ENCODE data around the gene KIAA1549.

Gene KIAA1549

GRCh38 chr7:138974675-138975292, 6.4 kb downstream of the KIAA1549 start:
- DNase-seq, result no peak

GRCh38 chr7:138974103-138974502, 7.1 kb downstream of the KIAA1549 start:
- no peak for DNase-seq

GRCh38 chr7:138970952-138971351, 10.2 kb downstream of the KIAA1549 start:
- DNase-seq, result no peak

- no peak for DNase-seq
Measured at GRCh38 chr7:138970446-138970845, 10.7 kb downstream of the KIAA1549 start.

- DNase-seq, result no peak
Measured at GRCh38 chr7:138967159-138967558, 14.0 kb downstream of the KIAA1549 start.

GRCh38 chr7:138964624-138965436, 16.4 kb downstream of the KIAA1549 start:
- DNase-seq, result no peak

- DNase-seq, result no peak
Measured at GRCh38 chr7:138963675-138964074, 17.5 kb downstream of the KIAA1549 start.

GRCh38 chr7:138962561-138963270, 18.5 kb downstream of the KIAA1549 start:
- no peak for DNase-seq

GRCh38 chr7:138961159-138961558, 20.0 kb downstream of the KIAA1549 start:
- no peak for DNase-seq

- no peak for DNase-seq
Measured at GRCh38 chr7:138958391-138958956, 22.7 kb downstream of the KIAA1549 start.

- no peak for DNase-seq
Measured at GRCh38 chr7:138957753-138958390, 23.3 kb downstream of the KIAA1549 start.

- DNase-seq, result no peak
Measured at GRCh38 chr7:138957217-138957616, 24.0 kb downstream of the KIAA1549 start.

- DNase-seq, result no peak
Measured at GRCh38 chr7:138954545-138955475, 26.4 kb downstream of the KIAA1549 start.

GRCh38 chr7:138952791-138953190, 28.4 kb downstream of the KIAA1549 start:
- DNase-seq, result no peak

GRCh38 chr7:138951953-138952352, 29.2 kb downstream of the KIAA1549 start:
- DNase-seq, result no peak

- DNase-seq, result no peak
Measured at GRCh38 chr7:138949421-138950088, 31.6 kb downstream of the KIAA1549 start.

- no peak for DNase-seq
Measured at GRCh38 chr7:138948403-138948802, 32.8 kb downstream of the KIAA1549 start.

- no peak for DNase-seq
Measured at GRCh38 chr7:138945821-138946220, 35.4 kb downstream of the KIAA1549 start.

GRCh38 chr7:138945154-138945553, 36.0 kb downstream of the KIAA1549 start:
- DNase-seq, result no peak

- no peak for DNase-seq
Measured at GRCh38 chr7:138944592-138944991, 36.6 kb downstream of the KIAA1549 start.

- DNase-seq, result no peak
Measured at GRCh38 chr7:138943061-138943460, 38.1 kb downstream of the KIAA1549 start.
